Measurements from ENCODE around the gene SAMD15. TPM values are rescaled to one million over a fixed set of nuclear protein-coding genes. Genes with fewer than 3 reads are reported as not detected.
A peak's percentile ranks its signal among the peaks of the same experiment; 100 is the strongest.
"Not testable (repeated sequence)": the region's sequence is repeated elsewhere in the genome, so short reads cannot be mapped to it uniquely, and the experiment has no call there.

SAMD15 gene
- total RNA-seq: 0.21 TPM

DNA sequence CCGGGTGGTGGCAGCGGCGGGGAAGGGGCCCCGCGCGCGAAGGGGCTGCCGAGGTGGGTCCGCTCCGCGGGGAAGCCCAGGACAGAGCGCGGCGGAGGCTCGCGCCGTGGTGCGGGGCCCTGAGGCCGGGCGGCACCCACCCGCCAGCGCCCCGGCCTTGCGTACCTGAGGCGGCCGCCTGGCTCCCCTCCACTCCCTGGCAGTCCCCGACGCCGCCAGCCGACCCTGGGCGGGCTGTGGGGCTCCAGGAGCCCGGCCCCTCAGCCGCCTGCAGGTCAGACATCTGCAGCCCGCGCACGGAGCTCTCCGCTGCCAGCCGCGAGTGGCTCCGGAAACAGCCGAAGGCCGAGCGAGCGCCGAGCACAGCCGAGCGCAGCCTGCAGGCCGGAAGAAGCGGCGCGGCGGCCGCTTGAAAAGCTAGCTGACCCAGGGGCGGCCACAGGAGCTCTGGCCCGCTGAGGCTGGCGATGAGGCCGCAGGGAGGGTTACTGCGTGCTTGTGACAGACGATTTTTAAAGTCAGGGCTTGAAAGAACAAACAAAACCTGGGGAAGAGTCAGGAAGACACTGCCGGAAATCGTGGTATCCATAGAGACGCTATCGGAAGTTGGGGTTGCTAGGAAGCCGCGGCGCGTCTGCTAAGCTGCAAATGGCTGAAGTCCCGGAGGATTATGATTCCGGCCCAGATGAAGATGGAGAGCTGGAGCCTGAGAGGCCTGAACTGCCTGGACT, at the start of gene SAMD15, which contains the start of gene TMED8:
Gene SAMD15, plus strand, starts transcription at position 609 of the 731 bp plus-strand sequence. Its CDS starts 40 bp downstream, at position 649.
Gene TMED8, minus strand, starts transcription at position 324 of the 731 bp plus-strand sequence. Its CDS starts 41 bp downstream, at position 283.
- H3K27me3 ChIP-seq (ENCODE audit: insufficient read depth, low read length): no peaks in the 10 kb centered on the region
- peak within 1 kb of the TSS; percentile 93 for H3K4me3 ChIP-seq (ENCODE audit: low read length)
- H3K4me1 ChIP-seq (ENCODE audit: insufficient read depth, low read length): peaks cover 40% of the 10 kb centered on the region
- no peaks in the 10 kb centered on the region for H3K9me3 ChIP-seq (ENCODE audit: low read depth, low read length)

GRCh38 chr14:77329872-77330271, 47.3 kb upstream of the SAMD15 start:
- Histone ChIP-seq H3K27me3 (ENCODE audit: insufficient read depth, low read length) (no peaks in the 10 kb centered on the region), H3K4me3 (ENCODE audit: low read length) (no peak overlapping the region), H3K9me3 (ENCODE audit: low read depth, low read length) (no peaks in the 10 kb centered on the region), H3K4me1 (ENCODE audit: insufficient read depth, low read length) (no peaks in the 10 kb centered on the region)

- Histone ChIP-seq H3K4me3 (ENCODE audit: low read length) (no peak overlapping the region), H3K4me1 (ENCODE audit: insufficient read depth, low read length) (no peaks in the 10 kb centered on the region), H3K9me3 (ENCODE audit: low read depth, low read length) (no peaks in the 10 kb centered on the region), H3K27me3 (ENCODE audit: insufficient read depth, low read length) (no peaks in the 10 kb centered on the region)
Observed at GRCh38 chr14:77335576-77335975, 41.6 kb upstream of the SAMD15 start.

- H3K9me3 ChIP-seq (ENCODE audit: low read depth, low read length); H3K4me3 ChIP-seq (ENCODE audit: low read length): not testable (repeated sequence)
Observed at GRCh38 chr14:77337255-77337654, 39.9 kb upstream of the SAMD15 start.

GRCh38 chr14:77337880-77338279, 39.3 kb upstream of the SAMD15 start:
- no peaks in the 10 kb centered on the region for H3K4me1 ChIP-seq (ENCODE audit: insufficient read depth, low read length)
- H3K9me3 ChIP-seq (ENCODE audit: low read depth, low read length): no peaks in the 10 kb centered on the region
- H3K4me3 ChIP-seq (ENCODE audit: low read length): no peak overlapping the region
- no peaks in the 10 kb centered on the region for H3K27me3 ChIP-seq (ENCODE audit: insufficient read depth, low read length)

More at GRCh38 chr14:77337255-77337654, 39.9 kb upstream of the SAMD15 start:
- H3K27me3 ChIP-seq (ENCODE audit: insufficient read depth, low read length); H3K4me1 ChIP-seq (ENCODE audit: insufficient read depth, low read length): not testable (repeated sequence)

DNA sequence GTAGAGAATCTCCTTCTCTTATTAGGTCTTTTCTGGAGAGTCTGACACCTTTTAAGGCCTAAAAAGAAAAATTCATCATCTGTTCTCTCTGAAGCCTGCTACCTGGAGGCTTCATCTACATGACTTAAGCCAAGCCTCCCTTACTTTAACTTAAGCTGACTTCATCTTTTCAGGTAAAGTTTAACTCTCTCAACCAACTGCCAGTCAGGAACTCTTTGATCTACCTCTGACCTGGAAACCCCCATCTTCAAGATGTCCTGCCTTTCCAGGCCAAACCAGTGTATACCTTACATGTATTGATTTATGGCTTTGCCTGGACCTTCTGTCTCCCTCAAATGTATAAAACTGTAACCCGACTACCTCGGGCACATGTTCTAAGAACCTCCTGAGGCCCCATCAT, 38.9 kb upstream of the SAMD15 start:
- no peaks in the 10 kb centered on the region for H3K27me3 ChIP-seq (ENCODE audit: insufficient read depth, low read length)
- no peak overlapping the region for H3K4me3 ChIP-seq (ENCODE audit: low read length)
- no peaks in the 10 kb centered on the region for H3K4me1 ChIP-seq (ENCODE audit: insufficient read depth, low read length)
- H3K9me3 ChIP-seq (ENCODE audit: low read depth, low read length): no peaks in the 10 kb centered on the region

- peaks cover under 1% of the 10 kb centered on the region for H3K4me1 ChIP-seq (ENCODE audit: insufficient read depth, low read length)
- H3K9me3 ChIP-seq (ENCODE audit: low read depth, low read length): no peaks in the 10 kb centered on the region
- no peak overlapping the region for H3K4me3 ChIP-seq (ENCODE audit: low read length)
- H3K27me3 ChIP-seq (ENCODE audit: insufficient read depth, low read length): no peaks in the 10 kb centered on the region
Observed at GRCh38 chr14:77339407-77339806, 37.8 kb upstream of the SAMD15 start.

DNA sequence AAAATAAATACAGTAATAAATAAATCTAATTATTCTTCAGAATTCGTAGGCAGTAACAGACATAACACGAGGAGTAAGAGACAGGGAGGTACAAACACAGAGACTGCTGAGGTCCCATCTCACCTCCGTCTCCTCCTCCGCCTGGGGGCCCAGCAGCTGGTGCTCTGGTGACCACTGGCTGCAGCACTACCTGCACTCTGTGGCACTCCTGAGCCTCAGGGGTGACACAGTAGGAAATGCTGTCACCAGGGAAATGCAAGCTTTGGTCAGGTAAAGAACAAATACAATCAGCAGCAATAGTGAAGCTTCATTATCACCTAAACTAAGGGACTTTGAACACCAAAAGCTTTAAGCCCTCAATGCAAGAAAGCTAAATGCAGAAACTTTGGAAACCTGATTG, 36.8 kb upstream of the SAMD15 start:
- H3K4me3 ChIP-seq (ENCODE audit: low read length): no peak overlapping the region
- H3K4me1 ChIP-seq (ENCODE audit: insufficient read depth, low read length): peaks cover 8% of the 10 kb centered on the region
- no peaks in the 10 kb centered on the region for H3K9me3 ChIP-seq (ENCODE audit: low read depth, low read length)
- no peaks in the 10 kb centered on the region for H3K27me3 ChIP-seq (ENCODE audit: insufficient read depth, low read length)

DNA sequence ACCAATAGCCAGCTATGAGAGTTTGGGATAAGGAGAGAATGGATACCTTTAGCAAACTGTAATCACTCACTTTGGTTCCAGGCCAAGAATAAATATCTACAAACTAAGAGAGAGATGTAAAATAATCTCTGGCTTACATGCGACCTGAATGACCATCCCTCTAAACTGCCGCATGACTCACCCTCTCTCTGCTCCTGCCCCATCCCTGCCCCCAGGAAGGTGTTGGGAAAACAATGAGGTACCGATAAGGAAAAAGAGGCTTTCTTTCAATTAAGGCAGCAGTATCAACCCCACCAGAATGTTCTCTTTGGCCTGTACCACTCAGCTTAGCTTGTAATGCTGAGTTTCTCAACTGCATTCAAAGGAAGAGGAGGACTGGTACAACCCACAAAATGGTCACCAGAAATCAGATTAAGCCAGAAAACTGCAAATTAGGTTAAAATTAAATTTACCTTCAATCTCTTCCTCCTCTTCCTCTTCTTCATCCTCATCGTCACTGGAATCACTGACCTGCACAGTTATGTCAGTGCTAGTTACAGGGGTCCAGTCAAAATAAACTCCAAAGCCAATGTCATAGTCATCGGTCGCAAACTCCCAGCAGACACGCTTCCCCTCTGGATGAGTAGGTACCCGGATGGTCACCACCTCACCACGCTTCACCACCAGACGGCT, 34.3 kb upstream of the SAMD15 start:
- H3K27me3 ChIP-seq (ENCODE audit: insufficient read depth, low read length): no peaks in the 10 kb centered on the region
- H3K4me1 ChIP-seq (ENCODE audit: insufficient read depth, low read length): peaks cover 18% of the 10 kb centered on the region
- no peaks in the 10 kb centered on the region for H3K9me3 ChIP-seq (ENCODE audit: low read depth, low read length)
- H3K4me3 ChIP-seq (ENCODE audit: low read length): no peak overlapping the region

GRCh38 chr14:77343662-77344061, 33.5 kb upstream of the SAMD15 start:
- Histone ChIP-seq H3K4me3 (ENCODE audit: low read length) (no peak overlapping the region), H3K27me3 (ENCODE audit: insufficient read depth, low read length) (no peaks in the 10 kb centered on the region), H3K4me1 (ENCODE audit: insufficient read depth, low read length) (peaks cover 26% of the 10 kb centered on the region), H3K9me3 (ENCODE audit: low read depth, low read length) (no peaks in the 10 kb centered on the region)

GRCh38 chr14:77344377-77344996, 32.7 kb upstream of the SAMD15 start:
- Histone ChIP-seq H3K9me3 (ENCODE audit: low read depth, low read length) (no peaks in the 10 kb centered on the region), H3K27me3 (ENCODE audit: insufficient read depth, low read length) (no peaks in the 10 kb centered on the region), H3K4me3 (ENCODE audit: low read length) (no peak overlapping the region), H3K4me1 (ENCODE audit: insufficient read depth, low read length) (peaks cover 29% of the 10 kb centered on the region)

DNA sequence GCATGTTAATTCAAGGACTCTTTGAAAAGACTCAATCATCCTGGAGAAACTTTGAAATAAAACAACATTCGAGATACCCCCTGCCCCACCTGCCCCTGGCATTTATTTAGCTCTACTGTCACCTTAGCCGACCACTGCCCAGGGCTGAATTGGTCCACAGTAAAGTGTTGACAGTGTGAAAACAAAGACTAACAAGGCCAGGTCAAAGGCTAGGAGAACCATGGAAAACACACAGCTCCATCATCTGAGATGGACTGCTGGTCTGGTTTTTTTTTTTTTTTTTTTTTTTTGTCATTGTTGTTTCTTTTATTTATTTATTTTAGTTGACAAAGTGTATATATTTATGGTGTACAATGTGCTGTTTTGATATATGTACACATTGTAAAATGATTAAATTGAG, 30.7 kb upstream of the SAMD15 start:
- Histone ChIP-seq H3K4me1 (ENCODE audit: insufficient read depth, low read length) (peaks cover 29% of the 10 kb centered on the region), H3K27me3 (ENCODE audit: insufficient read depth, low read length) (no peaks in the 10 kb centered on the region), H3K9me3 (ENCODE audit: low read depth, low read length) (no peaks in the 10 kb centered on the region), H3K4me3 (ENCODE audit: low read length) (no peak overlapping the region)

DNA sequence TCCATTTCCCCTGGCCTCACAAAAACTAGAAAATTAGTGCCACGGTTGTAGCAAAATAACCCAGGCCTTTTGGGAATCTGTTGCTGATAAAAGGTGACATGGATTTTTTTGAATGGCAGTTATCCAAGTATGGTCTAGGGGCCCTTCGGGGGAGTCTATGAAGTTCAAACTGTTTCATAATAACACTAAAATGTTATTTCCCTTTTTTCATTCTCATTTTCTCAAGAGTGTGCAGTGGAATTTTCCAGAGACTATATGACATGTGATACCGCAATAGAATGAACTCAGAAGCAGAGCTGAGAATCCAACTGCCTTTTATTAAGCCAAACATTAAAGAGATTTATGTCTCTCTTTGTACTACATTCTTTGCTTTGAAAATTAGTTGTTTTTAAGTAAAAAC, 29.4 kb upstream of the SAMD15 start:
- H3K4me3 ChIP-seq (ENCODE audit: low read length): no peak overlapping the region
- H3K9me3 ChIP-seq (ENCODE audit: low read depth, low read length): no peaks in the 10 kb centered on the region
- no peaks in the 10 kb centered on the region for H3K27me3 ChIP-seq (ENCODE audit: insufficient read depth, low read length)
- H3K4me1 ChIP-seq (ENCODE audit: insufficient read depth, low read length): peaks cover 29% of the 10 kb centered on the region

DNA sequence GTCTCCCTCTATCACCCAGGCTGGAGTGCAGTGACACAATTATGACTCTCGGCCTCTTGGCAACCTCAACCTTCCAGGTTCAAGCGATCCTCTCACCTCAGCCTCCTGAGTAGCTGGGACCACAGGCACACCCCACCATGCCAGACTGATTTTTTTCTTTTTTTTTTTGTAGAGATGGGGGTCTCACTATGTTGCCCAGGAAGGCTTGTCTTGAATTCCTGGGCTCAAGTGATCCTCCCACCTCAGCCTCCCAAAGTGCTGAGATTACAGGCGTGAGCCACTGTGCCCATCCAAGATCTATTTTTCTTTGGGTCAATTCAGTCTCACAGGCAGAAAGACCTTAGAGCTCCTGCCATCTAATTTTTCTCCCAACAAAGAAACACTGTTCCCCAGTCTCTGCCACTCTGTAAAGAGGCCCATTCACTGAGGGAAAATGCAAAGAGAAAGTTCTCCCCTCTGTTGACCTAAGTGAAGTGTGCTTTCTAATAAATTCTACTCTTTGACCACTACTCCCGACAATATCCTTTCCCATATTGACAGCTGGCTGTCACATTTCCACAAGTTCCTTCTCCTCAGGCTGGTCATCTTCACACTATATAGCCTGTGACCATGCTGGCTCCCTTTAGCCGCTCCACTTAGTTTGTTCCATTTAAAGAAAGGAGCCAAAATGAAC, 23.6 kb upstream of the SAMD15 start:
- H3K27me3 ChIP-seq (ENCODE audit: insufficient read depth, low read length): no peaks in the 10 kb centered on the region
- H3K4me1 ChIP-seq (ENCODE audit: insufficient read depth, low read length): peaks cover 3% of the 10 kb centered on the region
- H3K4me3 ChIP-seq (ENCODE audit: low read length): no peak overlapping the region
- no peaks in the 10 kb centered on the region for H3K9me3 ChIP-seq (ENCODE audit: low read depth, low read length)

- no peak overlapping the region for H3K4me3 ChIP-seq (ENCODE audit: low read length)
- no peaks in the 10 kb centered on the region for H3K4me1 ChIP-seq (ENCODE audit: insufficient read depth, low read length)
- H3K27me3 ChIP-seq (ENCODE audit: insufficient read depth, low read length): no peaks in the 10 kb centered on the region
- no peaks in the 10 kb centered on the region for H3K9me3 ChIP-seq (ENCODE audit: low read depth, low read length)
Observed at GRCh38 chr14:77355811-77356210, 21.4 kb upstream of the SAMD15 start.
